ENCODE measurements around the gene CD209.
"Not testable (repeated sequence)": the region's sequence is repeated elsewhere in the genome, so short reads cannot be mapped to it uniquely, and the experiment has no call there.

Gene CD209

DNA sequence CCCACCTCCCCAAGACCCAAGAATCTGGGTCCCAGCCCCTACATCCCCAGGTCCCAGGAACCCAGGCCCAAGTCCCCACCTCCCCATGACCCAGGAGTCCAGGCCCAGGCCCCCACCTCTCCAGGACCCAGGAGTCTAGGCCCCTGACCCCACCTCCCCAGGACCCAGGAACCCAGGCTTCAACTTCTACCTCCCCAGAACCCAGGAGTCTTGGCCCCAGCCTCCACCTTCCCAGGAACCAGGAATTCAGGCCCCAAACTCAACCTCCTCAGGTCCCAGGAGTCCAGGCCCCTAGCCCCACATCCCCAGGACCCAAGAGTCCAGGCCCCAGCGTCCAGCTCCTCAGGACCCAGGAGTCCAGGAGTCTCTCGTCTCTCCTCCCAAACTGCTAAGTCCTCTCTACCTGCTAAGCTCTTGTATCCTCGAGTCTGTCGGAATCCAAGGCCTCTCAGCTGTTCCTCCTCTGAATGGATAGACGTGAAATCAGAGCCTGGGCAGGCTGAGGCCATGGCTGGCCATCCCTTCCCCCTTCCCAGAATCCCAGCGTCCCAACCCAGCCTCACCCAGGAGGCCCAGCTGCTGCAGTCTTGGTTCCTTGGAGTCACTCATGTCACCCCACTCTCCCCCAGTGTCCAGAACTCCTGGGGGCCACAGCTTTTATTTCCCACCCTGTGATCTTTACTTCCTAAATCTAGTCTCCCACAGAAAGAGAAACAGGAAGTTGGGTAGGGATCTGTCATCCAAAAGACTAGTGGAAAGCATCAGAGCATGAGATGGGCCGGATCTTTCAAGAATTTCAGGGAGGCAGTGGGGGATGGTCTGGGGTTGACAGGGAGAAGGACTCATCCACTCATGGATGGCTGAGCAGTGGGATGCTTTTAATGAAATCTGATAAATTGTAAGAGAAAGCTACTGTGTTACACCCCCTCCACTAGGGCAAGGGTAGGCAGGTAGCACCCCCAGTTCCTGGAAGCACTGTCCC is at the start of gene CD209:
CD209 (minus strand) TSS at position 632 of the 982 bp plus-strand sequence; CDS start at position 609, 23 bp downstream.
- no peak for DNase-seq

- DNase-seq: no peak
Observed at GRCh38 chr19:7795555-7796161, 48.3 kb upstream of the CD209 start.

GRCh38 chr19:7793493-7793892 is 46.2 kb upstream of the CD209 start:
- no peak for DNase-seq

GRCh38 chr19:7792701-7793100 is 45.4 kb upstream of the CD209 start:
- DNase-seq: not testable (repeated sequence)

DNA sequence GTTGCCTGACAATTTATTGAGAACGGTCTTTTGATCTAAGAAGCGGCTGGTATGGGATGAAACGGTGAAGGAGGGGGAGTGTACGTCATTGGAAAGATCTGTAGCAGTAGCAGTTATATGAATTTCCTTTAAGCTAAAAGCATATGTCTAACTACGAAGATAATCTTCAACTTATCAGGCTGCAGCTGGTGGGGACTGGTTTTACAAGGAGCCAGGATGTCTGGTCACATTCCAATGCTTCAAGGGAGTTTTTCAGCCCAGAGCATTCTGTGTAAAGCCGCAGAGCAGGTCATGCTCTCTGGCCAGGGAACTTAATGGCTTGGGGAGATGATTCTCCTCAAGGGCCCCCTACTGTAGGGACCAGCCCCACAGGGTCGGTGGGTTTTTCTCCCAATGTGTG is 44.9 kb upstream of the CD209 start:
- DNase-seq: no peak

GRCh38 chr19:7790416-7790815 is 43.1 kb upstream of the CD209 start:
- no peak for DNase-seq

DNA sequence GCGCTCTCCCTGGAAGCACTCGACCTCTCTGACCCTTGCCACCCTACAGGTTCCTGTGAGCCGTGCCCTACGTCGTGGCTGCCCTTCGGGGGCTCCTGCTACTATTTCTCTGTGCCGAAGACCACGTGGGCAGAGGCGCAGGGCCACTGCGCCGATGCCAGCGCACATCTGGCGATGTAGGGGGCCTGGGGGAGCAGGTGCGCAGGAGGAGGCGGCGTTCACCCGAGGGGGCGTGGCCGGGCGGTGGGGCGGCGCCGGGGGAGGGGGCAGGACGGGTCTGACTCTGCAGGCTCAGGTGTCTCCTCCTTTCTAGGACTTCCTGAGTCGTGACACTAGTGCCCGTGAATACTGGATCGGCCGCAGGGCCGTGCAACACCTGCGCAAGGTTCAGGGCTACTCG is 42.1 kb upstream of the CD209 start:
- peak; percentile 42 for DNase-seq

- no peak for DNase-seq
Observed at GRCh38 chr19:7788933-7789323, 41.6 kb upstream of the CD209 start.

DNA sequence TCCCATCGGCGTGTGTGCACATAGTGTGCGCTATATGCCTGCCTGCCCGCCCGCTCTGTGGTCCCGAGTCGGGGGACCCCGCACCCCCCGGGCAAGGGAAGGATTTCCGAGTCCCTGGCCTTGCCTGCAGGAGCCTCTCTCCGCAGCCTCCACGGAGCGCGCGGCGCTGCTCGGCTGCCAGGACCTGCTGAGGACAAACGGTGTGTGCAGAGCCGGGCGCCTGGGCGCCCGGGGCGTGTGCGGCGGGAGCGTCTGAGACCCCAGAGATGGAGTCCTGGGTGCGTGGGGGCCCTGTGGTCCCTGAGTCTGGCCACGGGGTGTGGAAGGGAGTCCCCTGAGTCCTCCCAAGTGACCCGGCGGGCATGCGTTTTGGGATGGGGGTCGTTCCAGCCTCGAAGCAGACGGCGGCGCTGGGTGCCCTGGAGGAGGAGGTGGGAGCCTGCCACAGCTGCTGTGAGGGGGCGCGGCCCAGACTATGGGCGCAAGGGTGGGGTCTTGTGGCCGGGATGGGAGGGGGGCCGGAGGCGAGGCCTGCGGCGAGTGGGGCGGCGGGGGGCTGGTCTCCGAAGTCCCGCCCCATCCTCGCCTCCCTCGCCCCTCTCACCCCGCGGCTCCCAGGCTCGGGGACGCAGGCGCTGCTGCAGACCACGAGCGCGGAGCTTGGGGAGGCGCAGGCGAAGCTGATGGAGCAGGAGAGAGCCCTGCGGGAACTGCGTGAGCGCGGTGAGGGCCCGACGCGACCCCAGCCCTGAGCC is 41.0 kb upstream of the CD209 start:
- no peak for DNase-seq

- DNase-seq: no peak
Observed at GRCh38 chr19:7787602-7788177, 40.4 kb upstream of the CD209 start.

DNA sequence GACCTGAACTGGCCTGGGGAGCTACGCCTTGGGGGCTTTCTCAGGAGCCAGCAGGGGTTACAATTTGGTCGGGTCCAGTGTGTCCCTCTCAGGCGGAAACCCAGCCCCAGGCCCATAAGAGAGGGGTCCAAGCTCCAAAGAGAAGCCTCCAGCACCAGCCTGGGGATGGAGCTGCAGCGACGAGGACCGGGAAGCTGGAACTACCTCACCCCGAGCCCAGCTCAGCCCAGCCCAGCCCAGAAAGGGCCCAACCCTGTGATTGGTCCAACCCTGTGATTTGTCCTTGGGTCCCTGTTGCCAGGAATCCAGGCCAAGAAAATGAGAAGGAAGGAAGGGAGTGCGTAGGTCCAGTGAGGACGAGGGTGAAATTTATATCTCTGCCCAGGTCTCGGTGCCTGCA is 39.8 kb upstream of the CD209 start:
- no peak for DNase-seq

- no peak for DNase-seq
Observed at GRCh38 chr19:7784856-7785255, 37.5 kb upstream of the CD209 start.

GRCh38 chr19:7783991-7784423 is 36.7 kb upstream of the CD209 start:
- no peak for DNase-seq

- no peak for DNase-seq
Observed at GRCh38 chr19:7781157-7781556, 33.8 kb upstream of the CD209 start.

- DNase-seq: no peak
Observed at GRCh38 chr19:7779631-7780486, 32.5 kb upstream of the CD209 start.

- no peak for DNase-seq
Observed at GRCh38 chr19:7778081-7778480, 30.7 kb upstream of the CD209 start.

- no peak for DNase-seq
Observed at GRCh38 chr19:7775761-7776160, 28.4 kb upstream of the CD209 start.

DNA sequence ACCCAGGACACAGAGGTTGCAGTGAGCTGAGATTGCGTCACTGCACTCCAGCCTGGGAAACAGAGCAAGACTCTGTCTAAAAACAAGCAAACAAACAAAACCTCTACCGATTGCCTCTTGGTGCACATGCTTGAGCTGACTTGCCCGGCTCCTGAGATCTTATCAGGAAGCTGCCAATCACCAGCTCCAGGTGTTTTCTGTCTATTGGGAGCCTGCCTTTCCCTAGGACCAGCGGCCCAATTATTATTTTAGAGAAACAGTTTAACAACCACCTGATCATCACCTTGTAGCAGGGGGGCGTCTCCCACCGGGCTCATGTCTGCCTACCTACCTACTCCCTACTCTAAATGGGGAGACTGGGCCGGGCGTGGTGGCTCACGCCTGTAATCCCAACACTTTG is 26.5 kb upstream of the CD209 start:
- DNase-seq: no peak

DNA sequence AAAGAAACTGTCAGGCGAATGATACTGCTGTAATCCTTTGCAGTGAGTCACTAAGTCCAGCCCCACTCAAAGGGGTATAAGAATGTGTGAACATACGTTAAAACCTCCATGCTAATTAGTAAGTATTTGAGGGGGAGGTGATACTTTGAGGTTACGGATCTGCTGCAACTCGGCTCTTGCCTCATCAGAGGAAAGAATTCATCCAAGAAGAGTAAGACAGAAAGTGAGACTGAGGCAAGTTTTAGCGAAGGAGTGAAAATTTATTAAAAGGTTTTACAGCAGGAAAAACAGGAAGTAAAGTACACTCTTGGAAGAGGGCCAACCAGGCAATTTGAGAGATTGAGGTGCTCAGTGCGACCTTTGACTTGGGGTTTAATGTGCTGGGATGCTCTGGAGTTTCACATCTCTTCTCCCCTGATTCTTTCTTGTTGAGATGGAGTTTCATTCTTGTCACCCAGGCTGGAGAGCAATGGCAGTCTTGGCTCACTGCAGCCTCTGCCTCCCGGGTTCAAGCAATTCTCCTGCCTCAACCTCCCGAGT is 25.5 kb upstream of the CD209 start:
- peak; percentile 59 for DNase-seq

- DNase-seq: no peak
Observed at GRCh38 chr19:7771072-7771471, 23.7 kb upstream of the CD209 start.

- no peak for DNase-seq
Observed at GRCh38 chr19:7769171-7769570, 21.8 kb upstream of the CD209 start.

DNA sequence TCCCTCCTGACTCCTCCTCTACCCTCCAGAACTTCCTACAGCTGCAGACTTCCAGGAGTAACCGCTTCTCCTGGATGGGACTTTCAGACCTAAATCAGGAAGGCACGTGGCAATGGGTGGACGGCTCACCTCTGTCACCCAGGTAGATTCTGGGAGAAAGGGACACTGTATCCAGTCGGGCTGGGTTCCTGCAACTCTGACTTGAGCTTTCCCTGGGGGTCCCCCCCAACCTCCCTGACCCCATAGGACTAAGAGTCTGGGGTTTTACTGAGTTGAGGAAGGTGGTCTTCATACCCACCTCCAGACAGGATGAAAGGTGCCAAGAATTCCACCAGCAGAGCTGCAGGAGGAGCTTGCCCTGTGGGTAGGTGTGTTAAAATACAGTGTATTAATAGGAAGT is 20.2 kb upstream of the CD209 start:
- no peak for DNase-seq
